Measurements from ENCODE around the gene COPG2.

- no peak for TF ChIP-seq CTCF (IDR thresholded peaks at IDR 0.05 in 4 of 5, conservative IDR thresholded peaks at IDR 0.05 in 1 of 5)
- no peak for TF ChIP-seq POLR2A (IDR thresholded peaks at IDR 0.05)
Measured at GRCh38 chr7:130513447-130513846, 155.1 kb downstream of the COPG2 start.
